AG09309 (cell line): Measurements from ENCODE around the gene PTPN2.

Experiments used
- DNase-seq: peaks from one replicate; pipeline ENCODE4 v3.0.0-alpha.2; 2010; ENCODE audit warnings: low read depth
- H3K4me3 ChIP-seq: 2 replicates; pipeline ENCODE4 v1.5.1; 2011; ENCODE audit warnings: mild to moderate bottlenecking, low read depth, low read length, moderate library complexity; ENCODE audit not compliant: control insufficient read depth
- CTCF ChIP-seq: IDR thresholded peaks from 2 replicates; pipeline ENCODE4 v1.5.1; 2011; ENCODE audit warnings: mild to moderate bottlenecking, low read depth, low read length, inconsistent platforms; ENCODE audit not compliant: insufficient read depth, control insufficient read depth; ENCODE audit errors: missing control alignments

The PTPN2 gene

DNA sequence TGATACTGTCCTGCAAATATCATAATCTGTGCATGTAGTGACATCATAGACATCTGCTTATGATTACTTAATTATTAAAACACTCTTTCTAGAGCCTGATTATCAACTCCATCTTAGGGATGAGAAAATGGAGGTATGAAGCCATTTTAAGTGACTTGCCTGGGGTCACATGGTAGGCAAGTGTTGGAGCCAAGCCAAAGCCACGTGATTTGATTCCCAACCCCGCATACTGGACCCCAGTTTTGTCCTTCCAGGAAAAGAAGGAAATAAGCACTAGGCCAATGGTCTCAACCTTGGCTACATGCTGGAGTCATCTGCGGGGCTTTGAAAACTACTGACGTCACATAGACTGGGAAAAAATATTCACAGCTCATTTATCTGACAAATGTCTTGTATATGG lies 44.2 kb upstream of the PTPN2 start:
- TF ChIP-seq CTCF: no peak
- H3K4me3 ChIP-seq: no peak overlapping the region
- DNase-seq: no peak

DNA sequence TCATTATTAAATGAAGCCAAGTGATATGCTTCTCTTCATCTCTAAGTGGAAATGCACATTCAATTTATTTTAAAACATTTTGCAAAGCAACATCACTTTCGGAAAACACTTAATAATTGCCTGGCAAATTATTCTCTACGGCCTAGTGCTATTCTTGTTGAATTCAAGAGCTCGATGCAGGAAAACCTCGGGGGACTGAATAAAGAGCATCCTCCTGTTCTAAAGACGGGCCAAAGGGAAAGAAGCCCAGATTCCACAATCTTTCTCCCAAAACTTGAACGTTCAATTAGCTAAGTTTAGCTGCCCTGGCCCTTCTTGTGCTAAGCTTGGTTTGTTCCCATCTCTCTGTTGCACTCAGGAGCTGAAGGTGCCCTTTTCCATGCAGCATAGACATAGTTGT lies 40.6 kb upstream of the PTPN2 start:
- DNase-seq: no peak
- TF ChIP-seq CTCF: no peak
- no peak overlapping the region for H3K4me3 ChIP-seq

DNA sequence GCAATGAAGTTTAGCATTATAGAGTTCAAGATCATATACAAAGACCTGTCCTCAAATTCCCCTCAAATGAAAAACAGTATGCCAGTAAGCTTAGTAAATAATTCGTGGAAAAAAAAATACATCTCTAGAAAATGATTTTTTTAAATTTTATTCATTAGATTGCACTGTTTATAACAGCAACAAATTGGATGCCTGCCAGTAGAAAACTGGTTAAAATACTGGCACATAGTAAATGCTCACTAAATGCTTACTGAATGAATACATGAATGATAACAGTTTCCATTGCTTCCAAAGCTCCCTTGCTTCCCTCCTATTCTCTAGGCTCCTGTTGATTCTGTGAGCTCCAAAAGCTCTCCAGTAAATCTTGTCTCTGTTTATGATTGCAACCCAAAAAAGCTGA lies 38.2 kb upstream of the PTPN2 start:
- TF ChIP-seq CTCF: no peak
- DNase-seq: no peak
- H3K4me3 ChIP-seq: no peak overlapping the region

- no peak for DNase-seq
- no peak overlapping the region for H3K4me3 ChIP-seq
- TF ChIP-seq CTCF: no peak
These were observed 37.1 kb upstream of the PTPN2 start for GRCh38 chr18:12921178-12921577.

DNA sequence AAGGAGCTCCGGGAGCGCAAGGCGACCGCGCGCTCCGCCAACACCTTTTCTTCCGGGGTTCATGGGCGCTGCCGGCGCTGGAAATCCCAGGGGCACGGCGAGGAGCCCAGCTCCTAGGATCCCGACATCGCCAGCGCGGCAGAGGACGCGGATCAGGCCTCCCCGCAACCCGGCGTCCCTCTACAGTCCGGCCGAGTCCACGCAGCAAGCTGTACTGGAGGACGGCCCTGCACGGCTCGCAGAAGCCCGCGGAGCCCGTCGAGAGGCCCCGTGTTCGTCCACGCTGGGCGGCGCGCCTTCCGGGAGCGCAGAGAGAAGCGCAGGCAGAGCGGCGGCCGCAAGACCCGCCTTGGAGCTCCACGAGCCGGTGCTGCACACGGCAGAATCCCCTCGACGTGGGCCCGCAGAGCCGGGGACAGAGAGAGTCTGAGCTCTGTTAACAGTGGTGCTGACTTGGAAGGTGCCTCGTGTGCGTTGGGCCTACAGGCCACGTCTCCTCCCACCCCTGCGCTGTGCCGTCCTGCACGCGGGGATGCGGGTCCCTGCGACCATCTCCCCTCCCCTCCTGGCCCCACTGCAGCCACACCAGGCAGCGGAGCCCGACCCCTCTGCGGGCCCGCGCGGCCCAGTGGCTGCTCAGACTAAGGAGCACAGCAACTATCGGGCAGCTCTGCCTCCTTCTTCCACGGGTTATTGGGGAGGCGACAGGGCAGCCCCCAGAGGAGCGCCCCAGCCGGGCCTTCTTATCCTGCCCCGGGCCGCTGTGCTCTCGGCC lies 28.1 kb upstream of the PTPN2 start:
- no peak for TF ChIP-seq CTCF
- DNase-seq: no peak
- H3K4me3 ChIP-seq: no peak overlapping the region

DNA sequence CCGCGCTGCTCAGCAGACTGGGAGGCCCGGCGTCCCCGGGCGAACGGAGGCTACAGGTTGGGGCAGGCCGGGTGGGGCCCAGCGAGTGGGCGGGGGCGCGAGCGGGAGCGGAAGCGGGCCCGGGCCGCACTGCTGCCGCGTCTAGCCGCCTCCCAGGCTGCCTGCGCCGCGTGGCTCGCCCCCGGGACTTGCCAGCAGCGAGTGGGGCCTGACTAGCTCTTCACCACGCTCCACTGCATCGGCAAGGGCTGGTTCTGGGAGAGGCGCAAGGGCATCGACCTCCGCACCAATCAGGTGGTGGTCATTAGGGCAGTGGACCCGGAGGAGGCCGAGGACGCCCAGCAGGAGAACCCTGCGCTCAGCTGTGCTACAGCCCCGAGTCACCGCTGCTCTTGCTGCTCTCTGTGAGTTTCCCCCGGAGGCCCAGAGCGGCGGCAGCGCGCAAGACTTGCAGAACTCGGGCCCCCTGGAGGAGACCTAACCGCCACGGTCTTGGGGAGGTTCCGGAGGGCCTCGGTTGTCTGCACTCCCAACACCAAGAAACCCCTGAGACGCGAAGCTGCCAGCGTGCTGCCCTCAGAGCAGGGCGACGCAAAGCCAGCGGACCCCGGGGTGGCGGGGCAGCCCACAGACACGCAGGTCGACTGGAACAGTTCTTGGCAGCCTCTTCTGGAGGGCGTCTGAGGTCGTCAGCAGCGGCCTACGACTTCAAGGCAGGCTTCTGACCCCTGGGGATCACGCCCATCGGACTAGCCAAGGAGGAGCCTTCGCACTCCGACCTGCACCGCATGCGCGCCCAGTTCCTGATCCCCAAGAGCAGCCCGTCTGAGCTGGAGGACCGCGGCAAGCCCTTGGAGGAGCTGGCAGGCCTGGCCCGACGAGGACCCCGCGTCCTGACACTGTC lies 27.2 kb upstream of the PTPN2 start:
- no peak for TF ChIP-seq CTCF
- no peak for DNase-seq
- H3K4me3 ChIP-seq: no peak overlapping the region
